Urothelium cell line (cell line): ENCODE results near the gene TMEM213.
"Not testable (repeated sequence)": the region's sequence is repeated elsewhere in the genome, so short reads cannot be mapped to it uniquely, and the experiment has no call there.

Experiments used
- DNase-seq: peaks from one replicate; pipeline ENCODE4 v3.0.0; 2011; ENCODE audit warnings: low spot score, mixed read lengths
- FAIRE-seq: peaks from 2 replicates; lab custom pipeline; 2011; peaks lifted over from hg19 to GRCh38; lab: Jason Lieb, UNC

TMEM213 gene

DNA sequence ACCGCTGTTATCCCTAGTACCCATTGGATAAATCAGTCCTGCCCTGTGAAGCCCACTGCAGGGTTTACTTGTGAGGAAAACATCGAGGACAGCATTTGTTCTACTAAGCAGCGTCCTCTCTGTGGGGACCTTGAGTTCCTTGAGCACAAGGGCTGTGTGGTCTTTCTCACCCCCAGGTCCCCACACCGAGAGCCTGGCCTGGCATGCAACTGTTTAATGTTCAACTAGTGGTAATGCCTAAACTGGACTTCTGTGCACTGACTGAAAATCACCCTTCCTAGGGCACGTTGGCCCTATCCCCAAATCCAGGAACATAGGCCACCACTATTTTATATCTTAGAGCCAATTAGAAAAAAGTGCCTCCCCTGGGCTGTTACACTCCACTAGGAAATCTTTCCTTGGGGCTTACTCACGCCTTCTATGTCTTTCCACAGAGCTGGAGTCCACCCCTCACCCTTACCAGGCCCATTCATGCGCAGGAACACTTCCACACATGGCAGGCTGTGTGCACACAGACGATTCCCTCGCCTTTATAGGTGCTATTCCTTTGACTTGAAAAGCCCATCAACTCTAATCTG, 1.7 kb upstream of the TMEM213 start:
- FAIRE-seq (no peak), DNase-seq (no peak)

DNA sequence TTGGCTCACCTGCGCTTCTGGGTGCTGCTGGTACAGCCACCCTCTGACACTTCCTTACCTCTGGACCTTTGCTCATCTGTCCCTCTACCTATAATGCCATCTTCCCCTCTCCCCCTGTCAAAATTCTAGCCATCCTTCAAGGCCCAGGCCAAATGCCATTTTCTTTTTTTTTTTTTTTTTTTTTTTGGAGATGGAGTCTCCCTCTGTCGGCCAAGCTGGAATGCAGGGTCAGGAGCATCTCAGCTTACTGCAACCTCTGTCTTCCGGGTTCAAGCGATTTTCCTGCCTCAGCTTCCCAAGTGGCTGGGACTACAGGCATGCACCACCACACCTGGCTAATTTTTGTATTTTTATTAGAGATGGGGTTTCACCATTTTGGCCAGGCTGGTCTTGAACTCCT, 748 bp upstream of the TMEM213 start:
- not testable (repeated sequence) for DNase-seq, FAIRE-seq

DNA sequence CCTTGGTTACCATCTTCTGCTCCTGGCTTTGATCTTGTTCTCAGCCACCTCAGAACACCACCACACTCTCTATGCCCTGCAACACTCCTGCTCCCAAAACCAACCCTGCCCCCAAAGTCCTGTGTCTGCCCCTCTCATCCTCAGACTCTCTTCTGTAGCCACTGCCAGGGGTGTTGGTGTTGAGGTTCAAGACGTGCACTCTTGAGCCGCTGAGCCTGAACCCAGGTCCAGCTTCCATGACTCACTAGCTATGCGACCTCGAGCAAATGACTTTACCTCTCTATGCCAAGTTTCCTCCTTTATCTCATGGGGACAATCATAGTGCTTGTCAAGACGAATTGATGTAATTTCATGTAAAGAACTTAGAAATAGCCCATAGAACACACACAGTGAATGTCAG, 1.0 kb downstream of the TMEM213 start:
- no peak for FAIRE-seq
- no peak for DNase-seq

DNA sequence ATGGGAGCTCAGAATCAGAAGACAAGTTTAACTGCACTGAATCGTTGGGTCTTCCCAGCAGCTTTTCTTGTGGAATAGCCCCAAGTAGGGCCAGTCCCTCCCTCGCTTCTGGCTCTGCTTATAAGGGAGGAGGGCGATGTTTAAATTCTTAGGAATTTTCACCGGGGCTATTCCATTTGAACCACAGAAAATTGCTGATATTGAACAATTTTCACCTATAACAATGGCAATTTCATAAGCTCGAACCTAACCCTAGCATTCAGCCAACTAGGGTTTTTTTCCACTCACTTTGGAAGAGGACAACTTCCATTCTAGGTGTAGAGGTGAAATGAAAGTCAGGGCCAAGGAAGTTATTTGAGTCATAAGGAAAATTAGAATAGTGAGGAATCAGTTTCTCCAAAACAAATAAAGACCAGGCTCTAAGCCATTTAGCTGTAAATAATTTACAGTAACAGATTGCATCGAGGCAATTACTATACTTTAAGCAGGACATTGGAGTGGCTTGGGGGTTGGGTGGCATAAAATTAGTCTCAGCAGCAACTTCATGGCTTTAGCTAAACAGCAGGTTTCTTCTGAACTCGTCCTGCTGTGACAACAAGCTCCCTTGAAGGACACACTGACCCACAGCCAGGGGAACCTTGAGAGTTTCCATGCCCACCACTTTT, 1.7 kb downstream of the TMEM213 start:
- DNase-seq = no peak
- no peak for FAIRE-seq

DNA sequence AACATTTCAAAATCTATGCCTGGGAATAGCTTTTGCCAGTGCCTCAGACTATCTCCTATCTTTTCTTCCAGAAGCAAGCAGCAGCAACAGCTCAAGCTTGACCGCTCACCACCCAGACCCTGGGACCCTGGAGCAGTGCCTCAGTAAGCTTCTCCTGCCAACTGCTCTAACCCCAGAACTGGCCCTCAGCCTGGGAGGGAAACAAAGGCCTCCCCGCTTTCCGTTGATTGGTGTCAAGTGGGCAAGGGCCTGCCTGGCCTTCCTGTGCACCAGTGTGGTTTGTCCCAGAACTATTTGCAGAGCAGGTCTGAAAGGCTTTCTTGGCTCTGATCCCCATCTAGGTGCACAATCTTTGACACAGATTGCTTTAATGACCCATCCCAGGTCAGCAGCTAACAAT, 3.5 kb downstream of the TMEM213 start:
- DNase-seq = no peak
- FAIRE-seq = no peak

DNA sequence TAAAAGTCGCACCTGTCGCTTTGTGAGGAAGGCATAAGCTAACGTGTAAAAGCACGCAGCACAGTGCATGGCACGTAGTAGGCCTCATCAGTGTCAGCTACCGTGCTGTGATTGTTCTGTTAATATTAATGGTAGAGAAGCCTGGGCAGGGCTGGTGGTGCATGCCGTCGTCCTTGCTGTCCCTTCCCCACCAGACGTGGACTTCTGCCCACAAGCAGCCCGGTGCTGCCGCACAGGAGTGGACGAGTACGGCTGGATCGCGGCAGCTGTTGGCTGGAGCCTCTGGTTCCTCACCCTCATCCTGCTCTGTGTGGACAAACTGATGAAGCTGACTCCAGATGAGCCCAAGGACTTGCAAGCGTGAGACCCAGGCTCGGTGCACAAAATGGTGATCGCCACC, 4.9 kb downstream of the TMEM213 start:
- no peak for FAIRE-seq
- no peak for DNase-seq

DNA sequence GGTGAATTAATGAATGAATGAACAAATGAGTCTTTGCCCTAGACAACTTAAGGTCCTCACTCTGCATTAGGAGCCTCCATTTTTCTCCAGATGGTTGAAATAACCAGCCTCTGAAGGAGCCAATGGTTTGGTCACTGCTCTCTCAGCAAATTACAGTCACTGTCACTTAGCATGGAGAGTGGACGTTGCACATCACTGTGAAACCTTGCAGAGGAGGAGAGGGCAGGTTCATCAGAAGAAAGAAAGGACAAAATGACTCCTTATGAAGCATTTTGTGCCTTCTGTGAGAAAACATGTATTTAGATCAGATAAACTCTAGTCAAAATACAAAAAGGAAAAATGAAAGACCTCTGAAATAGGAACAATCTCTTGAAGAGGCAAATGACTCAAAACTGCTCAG, 6.8 kb downstream of the TMEM213 start:
- no peak for FAIRE-seq
- DNase-seq = no peak

DNA sequence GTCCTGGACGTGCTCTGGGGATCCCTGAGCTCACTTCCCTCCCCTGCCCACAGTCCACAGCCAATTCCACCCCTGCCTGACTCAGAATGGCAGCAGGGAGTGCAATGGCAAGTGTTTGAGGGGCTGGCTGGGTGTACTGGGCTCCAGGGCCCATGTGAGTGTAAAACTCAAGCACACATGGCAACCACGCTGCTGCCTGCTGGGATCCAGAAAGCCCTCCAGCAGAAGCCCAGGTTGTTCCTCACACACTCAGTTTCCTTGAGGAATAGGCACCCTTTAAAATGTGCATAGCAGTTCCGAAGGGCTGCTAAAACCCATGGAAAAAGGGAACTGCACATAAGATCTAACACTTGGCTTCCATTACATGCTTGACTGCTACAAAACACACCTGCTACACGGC, 11.6 kb downstream of the TMEM213 start:
- DNase-seq = no peak
- no peak for FAIRE-seq

DNA sequence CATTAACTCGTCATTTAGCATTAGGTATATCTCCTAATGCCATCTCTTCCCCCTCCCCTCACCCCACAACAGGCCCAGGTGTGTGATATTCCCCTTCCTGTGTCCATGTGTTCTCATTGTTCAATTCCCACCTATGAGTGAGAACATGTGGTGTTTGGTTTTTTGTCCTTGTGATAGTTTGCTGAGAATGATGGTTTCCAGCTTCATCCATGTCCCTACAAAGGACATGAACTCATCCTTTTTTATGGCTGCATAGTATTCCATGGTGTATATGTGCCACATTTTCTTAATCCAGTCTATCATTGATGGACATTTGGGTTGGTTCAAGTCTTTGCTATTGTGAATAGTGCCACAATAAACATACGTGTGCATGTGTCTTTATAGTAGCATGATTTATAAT, 13.5 kb downstream of the TMEM213 start:
- not testable (repeated sequence) for FAIRE-seq, DNase-seq

DNA sequence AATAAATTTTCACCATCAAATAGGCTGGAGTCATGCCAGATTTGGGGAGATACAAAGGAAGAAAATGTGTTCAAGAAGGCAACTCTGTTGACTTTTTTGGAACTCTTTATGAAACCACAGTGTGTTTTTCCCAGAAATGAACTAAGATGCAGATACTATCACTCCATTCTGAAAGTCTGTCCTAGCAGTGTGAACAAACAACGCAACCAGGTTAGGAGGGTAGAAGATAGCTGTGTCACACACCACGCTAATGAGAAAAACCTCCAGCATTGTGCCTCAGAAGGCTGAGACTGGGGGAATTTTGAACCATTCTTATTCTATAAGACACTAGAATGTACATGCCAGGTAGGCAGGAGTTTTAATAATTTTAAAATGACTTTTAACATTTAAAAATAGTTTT, 16.2 kb downstream of the TMEM213 start:
- DNase-seq (no peak), FAIRE-seq (no peak)

DNA sequence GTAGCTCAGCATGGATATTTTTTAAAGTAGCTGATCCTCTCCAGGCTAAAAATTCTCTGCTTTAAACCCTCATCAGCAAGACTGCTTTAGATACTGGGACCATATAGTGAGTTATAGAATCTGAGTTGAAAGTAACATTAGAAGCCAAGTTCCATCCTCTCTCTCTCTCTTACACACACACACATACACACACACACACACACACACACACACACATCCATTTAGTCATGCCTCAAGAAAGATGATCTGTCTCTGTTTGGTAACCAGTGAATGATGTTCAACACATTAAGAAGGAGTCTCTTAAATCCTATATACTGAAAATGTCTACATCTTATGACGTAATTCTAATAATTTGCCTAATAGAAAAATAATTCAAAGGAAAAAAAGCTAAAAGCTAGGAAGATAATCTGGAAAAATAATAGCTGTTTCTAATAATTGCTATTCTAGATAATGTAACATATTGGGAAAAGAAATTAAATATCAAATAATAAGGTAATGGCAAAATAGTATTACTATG, 17.1 kb downstream of the TMEM213 start:
- FAIRE-seq (no peak), DNase-seq (no peak)

DNA sequence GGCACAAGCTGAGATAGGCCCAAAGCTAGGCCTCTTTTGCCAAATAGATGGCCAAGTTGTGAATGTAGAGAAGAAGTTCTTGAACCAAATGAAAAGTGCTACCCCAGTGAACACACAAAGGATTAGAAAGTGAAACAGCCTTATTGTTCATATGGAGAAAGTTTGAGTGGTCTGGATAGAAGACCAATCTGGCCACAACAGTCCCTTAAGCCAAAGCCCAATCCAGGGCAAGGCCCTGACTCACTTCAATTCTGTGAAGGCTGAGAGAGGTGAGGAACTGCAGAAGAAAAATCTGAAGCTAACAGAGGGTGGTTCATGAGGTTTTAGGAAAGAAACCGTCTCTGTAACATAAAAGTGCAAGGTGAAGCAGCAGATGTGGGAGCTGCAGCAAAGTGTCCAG, 18.9 kb downstream of the TMEM213 start:
- FAIRE-seq = no peak
- DNase-seq = no peak

DNA sequence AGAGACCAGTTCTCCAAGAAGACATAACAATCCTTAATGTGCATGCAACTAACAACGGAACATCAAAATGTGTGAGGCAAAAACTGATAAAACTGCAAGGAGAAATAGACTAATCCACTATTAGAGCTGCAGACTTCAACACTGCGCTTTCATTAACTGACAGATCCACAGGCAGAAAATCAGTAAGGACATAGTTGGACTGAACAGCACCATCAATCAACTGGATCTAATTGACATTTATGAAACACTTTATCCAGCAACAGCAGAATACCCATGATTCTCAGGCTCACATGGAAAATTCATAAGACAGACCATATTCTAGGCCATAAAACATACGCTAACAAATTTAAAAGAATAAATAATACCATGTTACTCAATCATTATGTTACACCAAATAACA, 21.8 kb downstream of the TMEM213 start:
- no peak for FAIRE-seq
- DNase-seq = no peak

DNA sequence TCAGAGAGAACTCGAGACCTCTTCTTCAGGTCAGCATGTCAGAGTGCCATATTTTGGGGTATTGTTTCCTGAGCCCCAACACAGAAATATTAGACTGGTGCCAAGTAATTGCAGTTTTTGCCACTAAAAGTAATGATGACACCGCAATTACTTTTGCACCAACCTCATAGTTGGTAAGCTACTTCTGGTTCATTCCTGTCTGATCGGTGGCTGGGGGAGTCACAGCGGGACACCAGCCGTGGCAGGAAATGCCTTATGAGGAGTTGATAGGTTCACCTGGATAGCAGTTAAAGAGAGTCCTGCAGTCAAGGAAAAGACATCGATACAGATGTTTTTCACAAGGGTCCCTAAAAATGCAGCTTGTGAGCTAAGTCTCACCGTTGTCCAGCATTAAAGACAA, 24.1 kb downstream of the TMEM213 start:
- no peak for DNase-seq
- no peak for FAIRE-seq

DNA sequence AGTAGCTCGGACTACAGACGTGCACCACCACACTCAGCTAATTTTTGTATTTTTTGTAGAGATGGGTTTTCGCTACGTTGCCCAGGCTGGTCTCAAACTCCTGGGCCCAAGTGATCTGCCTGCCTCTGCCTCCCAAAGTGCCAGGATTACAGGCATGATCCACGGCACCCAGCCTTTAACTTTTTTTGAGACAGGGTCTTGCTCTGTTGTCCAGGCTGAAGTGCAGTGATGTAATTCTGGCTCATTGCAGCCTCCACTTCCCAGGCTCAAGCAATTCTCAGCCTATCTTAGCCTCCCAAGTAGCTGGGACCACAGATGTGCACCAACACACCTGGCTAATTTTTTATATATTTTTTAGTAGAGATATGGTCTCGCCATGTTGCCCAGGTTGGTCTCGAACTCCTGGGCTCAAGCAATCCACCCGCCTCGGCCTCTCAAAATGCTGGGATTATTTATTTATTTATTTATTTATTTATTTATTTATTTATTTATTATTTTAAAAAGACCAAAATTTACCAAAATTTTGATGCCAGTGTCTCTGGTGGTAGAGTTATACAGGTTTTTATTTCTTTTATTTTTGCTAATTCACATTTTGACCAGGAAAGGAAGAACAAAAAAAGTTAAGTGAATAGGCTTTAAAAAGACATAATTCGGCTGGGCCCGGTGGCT, 25.2 kb downstream of the TMEM213 start:
- FAIRE-seq (no peak), DNase-seq (no peak)

DNA sequence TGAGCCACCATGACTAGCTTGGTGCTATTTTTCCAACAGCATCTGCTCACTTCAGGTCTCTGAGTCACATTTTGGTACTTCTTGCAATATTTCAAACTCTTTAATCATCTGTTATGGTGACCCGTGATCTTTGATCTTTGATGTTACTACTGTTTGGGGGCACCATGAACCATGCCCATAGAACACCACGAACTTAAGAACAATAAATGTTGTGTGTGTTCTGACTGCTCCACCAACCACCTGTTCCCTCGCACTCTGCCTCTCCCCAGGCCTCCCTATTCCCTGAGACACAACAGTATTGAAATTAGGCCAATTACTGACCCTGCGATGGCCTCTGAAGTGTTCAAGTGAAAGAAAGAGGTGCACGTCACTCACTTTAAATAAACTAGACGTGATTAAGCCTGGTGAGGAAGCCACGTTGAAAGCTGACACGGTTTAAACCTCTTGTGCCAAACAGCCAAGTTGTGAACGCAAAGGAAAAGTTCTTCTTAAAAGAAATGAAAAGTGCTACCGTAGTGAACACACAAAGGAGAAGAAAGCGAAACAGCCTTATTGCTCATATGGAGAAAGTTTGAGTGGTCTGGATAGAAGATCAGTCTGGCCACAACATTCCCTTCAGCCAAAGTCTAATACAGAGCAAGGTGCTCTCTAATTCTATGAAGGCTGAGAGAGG, 27.4 kb downstream of the TMEM213 start:
- FAIRE-seq = no peak
- DNase-seq = no peak

DNA sequence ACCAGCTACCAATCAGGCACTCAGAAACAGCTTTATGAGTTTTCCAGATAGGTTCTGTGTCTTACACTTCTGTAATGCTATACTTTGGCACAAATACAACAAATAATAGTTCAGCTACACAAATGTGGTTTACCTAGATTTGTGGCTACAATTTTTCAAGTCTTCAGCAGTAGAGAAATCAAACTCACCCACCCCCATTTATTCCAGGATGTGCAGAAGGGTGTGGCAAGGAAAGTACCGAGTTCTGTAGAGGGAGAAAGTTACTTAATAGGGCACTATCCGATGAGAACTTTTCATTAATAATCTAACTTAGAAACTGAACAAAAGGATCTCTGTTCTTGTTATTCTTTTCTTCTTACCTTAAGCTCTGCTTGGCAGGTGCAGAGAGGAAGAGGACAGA, 30.5 kb downstream of the TMEM213 start:
- FAIRE-seq (no peak), DNase-seq (no peak)

DNA sequence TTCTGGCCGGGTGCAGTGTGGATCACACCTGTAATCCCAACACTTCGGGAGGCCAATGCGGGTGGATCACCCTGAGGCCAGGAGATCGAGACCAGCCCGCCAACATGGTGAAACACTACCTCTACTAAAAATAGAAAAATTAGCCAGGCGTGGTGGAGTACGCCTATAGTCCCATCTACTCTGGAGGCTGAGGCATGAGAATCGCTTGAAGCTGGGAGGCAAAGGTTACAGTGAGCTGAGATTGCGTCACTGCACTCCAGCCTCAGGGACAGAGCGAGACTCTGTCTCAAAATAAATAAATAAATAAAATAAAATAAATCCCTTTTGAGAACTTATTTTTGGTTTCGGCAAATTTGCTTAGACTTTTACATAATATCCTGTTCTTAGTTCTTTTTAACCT, 31.5 kb downstream of the TMEM213 start:
- DNase-seq (no peak), FAIRE-seq (no peak)

DNA sequence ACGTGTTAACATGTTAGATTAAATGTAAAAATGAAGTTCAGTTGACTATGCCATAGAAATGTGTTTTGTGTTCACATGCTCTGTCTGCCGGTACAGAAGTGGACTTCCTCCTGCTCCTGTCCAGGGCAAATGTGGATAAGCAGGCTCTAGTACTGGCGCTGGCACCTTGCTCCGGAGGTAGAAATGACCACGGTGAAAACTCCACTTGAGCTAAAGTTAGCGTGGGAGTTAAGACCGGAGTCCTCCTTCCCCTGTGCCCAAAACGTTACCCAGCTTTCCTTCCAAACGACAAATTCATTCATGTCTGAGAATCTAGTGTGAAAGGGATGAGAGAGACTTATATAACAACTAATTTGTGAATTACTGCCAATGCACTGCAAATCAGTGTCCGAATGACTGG, 35.2 kb downstream of the TMEM213 start:
- FAIRE-seq (no peak), DNase-seq (no peak)

DNA sequence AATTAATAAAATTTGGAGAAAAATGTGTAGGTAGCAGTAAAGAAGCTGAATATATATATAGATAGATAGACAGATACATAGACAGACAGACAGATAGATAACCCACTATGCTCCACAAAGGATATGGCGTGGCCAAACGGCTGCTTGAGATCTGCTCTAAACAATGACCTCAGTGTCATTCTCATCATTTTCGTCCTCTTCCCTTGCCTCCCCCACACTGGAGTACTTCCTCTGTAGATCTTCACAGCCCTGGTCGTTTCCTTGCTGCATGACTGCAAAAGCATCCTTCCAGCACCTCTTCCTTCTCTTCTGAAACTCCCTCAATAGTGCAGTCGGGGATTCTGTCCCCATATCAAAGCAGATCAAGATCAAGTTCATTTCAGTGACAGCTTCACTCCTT, 35.8 kb downstream of the TMEM213 start:
- FAIRE-seq (no peak), DNase-seq (no peak)

DNA sequence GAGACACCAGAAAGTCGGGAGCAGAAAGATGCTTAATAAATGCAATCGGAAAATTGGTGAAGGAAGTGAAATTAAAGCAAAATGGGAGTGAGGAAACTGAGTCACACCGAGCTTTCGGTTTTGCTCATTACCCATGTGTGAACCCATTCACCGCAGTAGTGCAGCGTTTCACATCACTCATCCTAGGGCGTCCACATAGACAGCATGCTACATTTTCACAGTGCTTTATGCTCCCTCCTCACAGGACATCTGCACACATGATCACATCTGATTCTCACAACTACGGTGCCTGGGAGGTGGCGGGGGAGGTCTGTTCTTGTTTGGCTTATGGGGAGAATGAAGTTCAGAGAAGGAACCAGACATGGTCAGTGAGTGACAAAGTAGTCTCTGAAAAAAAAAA, 36.8 kb downstream of the TMEM213 start:
- no peak for DNase-seq
- FAIRE-seq = no peak

DNA sequence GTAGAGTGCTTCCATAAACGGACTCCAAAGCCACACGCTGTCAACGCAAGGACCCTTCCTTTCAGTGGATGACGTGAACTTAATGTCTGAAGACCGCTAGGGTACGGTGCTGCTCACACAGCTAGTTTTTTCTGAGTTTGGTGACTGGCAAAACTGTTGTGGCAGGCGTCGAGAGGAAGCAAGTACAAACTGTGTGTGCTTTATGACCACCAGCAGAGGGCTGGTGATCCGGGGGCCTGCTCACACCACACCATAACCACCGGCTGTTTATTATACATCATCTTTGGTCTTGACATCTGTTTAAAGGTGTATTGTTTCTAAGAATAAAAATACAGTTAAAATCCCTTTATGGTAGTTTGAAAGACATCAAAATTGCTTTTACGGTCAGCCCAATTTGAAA, 37.3 kb downstream of the TMEM213 start:
- no peak for FAIRE-seq
- DNase-seq = no peak
